Measurements from ENCODE around the gene ERICH2. TPM values are rescaled to one million over a fixed set of nuclear protein-coding genes. Genes with fewer than 3 reads are reported as not detected.

The ERICH2 gene
- total and polyA plus RNA-seq, 2 of the 13 experiments (the other 11 are each of a cell fraction or from before 2014, with no cell fraction given) = not detected

GRCh38 chr2:170815746-170816503 lies 45.7 kb downstream of the ERICH2 start (continued):
- TF ChIP-seq HOXA5 (CRISPR knock-in tag; IDR thresholded peaks at IDR 0.05) (no peak), TFAP4 (IDR thresholded peaks at IDR 0.05; ENCODE audit: borderline replicate concordance, low read depth) (no peak), FOXK2 (IDR thresholded peaks at IDR 0.05) (no peak), IRF1 (CRISPR knock-in tag; IDR thresholded peaks at IDR 0.05; ENCODE audit: low read depth) (no peak), ZBTB7B (CRISPR knock-in tag; IDR thresholded peaks at IDR 0.05) (peak; percentile 61; the same call in 1 of the 2 replicates), ZNF605 (CRISPR knock-in tag; IDR thresholded peaks at IDR 0.05) (no peak), ZNF24 (IDR thresholded peaks at IDR 0.05) (no peak), MTF2 (CRISPR knock-in tag; IDR thresholded peaks at IDR 0.05; ENCODE audit: borderline replicate concordance) (peak; percentile 81; the same call in 1 of the 2 replicates), SMAD9 (CRISPR knock-in tag; IDR thresholded peaks at IDR 0.05) (0 out of 2 replicates have a peak, but pooled peaks have one; percentile 27), RNF2 (conservative IDR thresholded peaks at IDR 0.05; ENCODE audit: low read depth) (no peak; the same call in 1 of the 2 replicates), POGK (CRISPR knock-in tag; conservative IDR thresholded peaks at IDR 0.05) (0 out of 2 replicates have a peak, but pooled peaks have one; percentile 23), AGO1 (IDR thresholded peaks at IDR 0.05; ENCODE audit: low read depth, low read length, poor library complexity, severe bottlenecking) (no peak), ZNF782 (CRISPR knock-in tag; IDR thresholded peaks at IDR 0.05; ENCODE audit: borderline replicate concordance) (0 out of 2 replicates have a peak, but pooled peaks have one; percentile 67), ZNF343 (CRISPR knock-in tag; IDR thresholded peaks at IDR 0.05) (peak; percentile 69; the same call in 1 of the 2 replicates), TOE1 (CRISPR knock-in tag; IDR thresholded peaks at IDR 0.05) (no peak), SOX6 (IDR thresholded peaks at IDR 0.05) (no peak), SOX6 (CRISPR knock-in tag; IDR thresholded peaks at IDR 0.05) (0 out of 2 replicates have a peak, but pooled peaks have one; percentile 7), GZF1 (CRISPR knock-in tag; IDR thresholded peaks at IDR 0.05) (0 out of 2 replicates have a peak, but pooled peaks have one; percentile 64), U2AF1 (optimal IDR thresholded peaks at IDR 0.05; ENCODE audit: low read depth, low read length) (peak; percentile 27), MIER2 (CRISPR knock-in tag; IDR thresholded peaks at IDR 0.05) (peak; percentile 86), ZFX (CRISPR knock-in tag; IDR thresholded peaks at IDR 0.05; ENCODE audit: low read depth) (peak; percentile 40; the same call in 1 of the 2 replicates), GABPB1 (CRISPR knock-in tag; IDR thresholded peaks at IDR 0.05) (0 out of 2 replicates have a peak, but pooled peaks have one; percentile 10), ZSCAN25 (CRISPR knock-in tag; IDR thresholded peaks at IDR 0.05) (peak; percentile 54; the same call in 1 of the 2 replicates), ZBTB14 (CRISPR knock-in tag; IDR thresholded peaks at IDR 0.05) (no peak), ZNF619 (CRISPR knock-in tag; IDR thresholded peaks at IDR 0.05) (no peak), TEAD3 (CRISPR knock-in tag; optimal IDR thresholded peaks at IDR 0.05; ENCODE audit: borderline replicate concordance) (peak; percentile 33), BRD4 (CRISPR knock-in tag; IDR thresholded peaks at IDR 0.05) (no peak), ZNF350 (CRISPR knock-in tag; IDR thresholded peaks at IDR 0.05; ENCODE audit: borderline replicate concordance, low read depth) (peak; percentile 59; the same call in 1 of the 2 replicates)
